MM.1S (cell line): ENCODE data around the gene C1orf185.

Experiments
- DNase-seq: peaks from one replicate; pipeline ENCODE4 v3.0.0-alpha.2; 2015
- H2AFZ ChIP-seq: fragments of 300-600 bp; sonication (generic); 2 replicates; pipeline ENCODE4 v1.6.0; 2016; ENCODE audit warnings: antibody characterized with exemption, low read length
- H3F3A ChIP-seq: fragments of 300-600 bp; sonication (generic); 2 replicates; pipeline ENCODE4 v1.6.1; 2016; ENCODE audit warnings: mild to moderate bottlenecking, antibody characterized with exemption, low read length, moderate library complexity, mixed read lengths; ENCODE audit not compliant: insufficient read depth
- H3K27ac ChIP-seq: fragments of 300-600 bp; sonication (generic); 2 replicates; pipeline ENCODE4 v1.5.1; 2016; ENCODE audit warnings: mild to moderate bottlenecking, low read length
- H3K27me3 ChIP-seq: fragments of 300-600 bp; sonication (generic); replicated peaks from 2 replicates; pipeline ENCODE4 v1.6.0; 2016; ENCODE audit warnings: low read length; ENCODE audit not compliant: insufficient read depth
- H3K36me3 ChIP-seq: fragments of 300-600 bp; sonication (generic); replicated peaks from 2 replicates; pipeline ENCODE4 v1.6.1; 2016; ENCODE audit warnings: mild to moderate bottlenecking, low read length, mixed read lengths; ENCODE audit not compliant: insufficient read depth
- H3K4me1 ChIP-seq: fragments of 300-600 bp; sonication (generic); 2 replicates; pipeline ENCODE4 v1.6.1; 2016; ENCODE audit warnings: low read length, mixed read lengths
- H3K4me2 ChIP-seq: fragments of 300-600 bp; sonication (generic); 2 replicates; pipeline ENCODE4 v1.6.0; 2016; ENCODE audit warnings: low read depth, low read length
- H3K4me3 ChIP-seq: fragments of 300-600 bp; sonication (generic); 2 replicates; pipeline ENCODE4 v1.5.1; 2016; ENCODE audit warnings: low read length, mixed read lengths
- H3K79me2 ChIP-seq: fragments of 300-600 bp; sonication (generic); 2 replicates; pipeline ENCODE4 v1.6.1; 2016; ENCODE audit warnings: mixed run types, low read length, mixed read lengths
- H3K9ac ChIP-seq: fragments of 300-600 bp; sonication (generic); 2 replicates; pipeline ENCODE4 v1.6.1; 2016; ENCODE audit warnings: low read length, mixed read lengths
- H3K9me2 ChIP-seq: fragments of 300-600 bp; sonication (generic); replicated peaks from 2 replicates; pipeline ENCODE4 v1.6.1; 2016; ENCODE audit warnings: mild to moderate bottlenecking, low read length, mixed read lengths; ENCODE audit not compliant: insufficient read depth
- H3K9me3 ChIP-seq: fragments of 300-600 bp; sonication (generic); replicated peaks from 2 replicates; pipeline ENCODE4 v1.6.1; 2016; ENCODE audit warnings: mild to moderate bottlenecking, low read length, mixed read lengths; ENCODE audit not compliant: insufficient read depth
- H4K20me1 ChIP-seq: fragments of 300-600 bp; sonication (generic); 2 replicates; pipeline ENCODE4 v1.6.1; 2016; ENCODE audit warnings: mild to moderate bottlenecking, low read length, moderate library complexity, mixed read lengths; ENCODE audit not compliant: insufficient read depth
- EZH2 ChIP-seq: fragments of 300-600 bp; sonication (generic); optimal IDR thresholded peaks from 2 replicates; pipeline ENCODE3; 2017; ENCODE audit warnings: low read depth, mild to moderate bottlenecking, antibody characterized with exemption, low read length, mixed read lengths
- EZH2phosphoT487 ChIP-seq: fragments of 300-600 bp; sonication (generic); IDR thresholded peaks from 2 replicates; pipeline ENCODE4 v1.6.1; 2018; ENCODE audit warnings: antibody characterized with exemption, low read length
- TF ChIP-seq, protein P1 (sequence below): fragments of 300-600 bp; sonication (generic); IDR thresholded peaks from 2 replicates; pipeline ENCODE4 v1.5.1; 2016; ENCODE audit warnings: antibody characterized with exemption, low read length, mixed read lengths

The C1orf185 gene

GRCh38 chr1:51147394-51147793, 45.4 kb downstream of the C1orf185 start:
- no peaks in the 10 kb centered on the region for H3F3A ChIP-seq
- H3K4me1 ChIP-seq = no peaks in the 10 kb centered on the region
- H3K27me3 ChIP-seq = no peaks in the 10 kb centered on the region
- H3K36me3 ChIP-seq = no peaks in the 10 kb centered on the region
- H3K4me3 ChIP-seq = no peak overlapping the region
- H3K79me2 ChIP-seq = no peaks in the 10 kb centered on the region
- DNase-seq = no peak
- no peak overlapping the region for H3K9ac ChIP-seq
- no peak overlapping the region for H3K4me2 ChIP-seq
- TF ChIP-seq EZH2phosphoT487 = no peak
- TF ChIP-seq, protein P1, sequence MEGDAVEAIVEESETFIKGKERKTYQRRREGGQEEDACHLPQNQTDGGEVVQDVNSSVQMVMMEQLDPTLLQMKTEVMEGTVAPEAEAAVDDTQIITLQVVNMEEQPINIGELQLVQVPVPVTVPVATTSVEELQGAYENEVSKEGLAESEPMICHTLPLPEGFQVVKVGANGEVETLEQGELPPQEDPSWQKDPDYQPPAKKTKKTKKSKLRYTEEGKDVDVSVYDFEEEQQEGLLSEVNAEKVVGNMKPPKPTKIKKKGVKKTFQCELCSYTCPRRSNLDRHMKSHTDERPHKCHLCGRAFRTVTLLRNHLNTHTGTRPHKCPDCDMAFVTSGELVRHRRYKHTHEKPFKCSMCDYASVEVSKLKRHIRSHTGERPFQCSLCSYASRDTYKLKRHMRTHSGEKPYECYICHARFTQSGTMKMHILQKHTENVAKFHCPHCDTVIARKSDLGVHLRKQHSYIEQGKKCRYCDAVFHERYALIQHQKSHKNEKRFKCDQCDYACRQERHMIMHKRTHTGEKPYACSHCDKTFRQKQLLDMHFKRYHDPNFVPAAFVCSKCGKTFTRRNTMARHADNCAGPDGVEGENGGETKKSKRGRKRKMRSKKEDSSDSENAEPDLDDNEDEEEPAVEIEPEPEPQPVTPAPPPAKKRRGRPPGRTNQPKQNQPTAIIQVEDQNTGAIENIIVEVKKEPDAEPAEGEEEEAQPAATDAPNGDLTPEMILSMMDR = no peak
- TF ChIP-seq EZH2 = no peak
- H2AFZ ChIP-seq = no peak overlapping the region
- H3K27ac ChIP-seq = no peak overlapping the region
- no peaks in the 10 kb centered on the region for H3K9me3 ChIP-seq
- H4K20me1 ChIP-seq = no peaks in the 10 kb centered on the region
- no peaks in the 10 kb centered on the region for H3K9me2 ChIP-seq

- Histone ChIP-seq H3F3A (no peaks in the 10 kb centered on the region), H3K9me3 (no peaks in the 10 kb centered on the region), H3K4me3 (no peak overlapping the region), H3K79me2 (no peaks in the 10 kb centered on the region), H3K4me2 (no peak overlapping the region), H3K27me3 (no peaks in the 10 kb centered on the region), H3K27ac (no peak overlapping the region), H3K4me1 (no peaks in the 10 kb centered on the region), H3K9ac (no peak overlapping the region), H2AFZ (no peak overlapping the region), H4K20me1 (no peaks in the 10 kb centered on the region), H3K9me2 (no peaks in the 10 kb centered on the region), H3K36me3 (no peaks in the 10 kb centered on the region)
- no peak for DNase-seq
- TF ChIP-seq EZH2 (no peak), EZH2phosphoT487 (no peak)
Observed at GRCh38 chr1:51154776-51155175, 52.7 kb downstream of the C1orf185 start.

DNA sequence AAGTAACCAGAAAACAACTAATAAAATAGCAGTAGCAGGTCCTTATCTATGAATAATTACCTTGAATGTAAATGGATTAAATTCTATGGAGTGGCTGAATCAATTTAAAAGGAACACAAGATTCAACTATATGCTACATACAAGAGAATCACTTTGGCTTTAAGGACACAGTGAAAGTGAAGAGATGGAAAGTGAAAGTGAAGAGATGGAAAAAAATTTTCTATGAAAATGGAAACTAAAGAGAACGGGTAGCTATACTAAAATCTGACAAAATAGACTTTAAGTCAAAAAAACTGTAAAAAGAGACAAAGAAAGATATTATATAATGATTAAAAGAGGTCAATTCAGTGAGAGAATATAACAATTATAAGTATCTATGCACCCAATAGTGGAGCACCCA, 54.7 kb downstream of the C1orf185 start:
- no peak for DNase-seq
- Histone ChIP-seq H3K27ac (no peak overlapping the region), H3K9me3 (no peaks in the 10 kb centered on the region), H3K4me3 (no peak overlapping the region), H2AFZ (no peak overlapping the region), H3K36me3 (no peaks in the 10 kb centered on the region), H3F3A (no peaks in the 10 kb centered on the region), H3K4me2 (no peak overlapping the region), H3K9me2 (no peaks in the 10 kb centered on the region), H3K4me1 (no peaks in the 10 kb centered on the region), H3K27me3 (no peaks in the 10 kb centered on the region), H4K20me1 (no peaks in the 10 kb centered on the region), H3K79me2 (no peaks in the 10 kb centered on the region), H3K9ac (no peak overlapping the region)
- TF ChIP-seq, protein P1 = no peak
- TF ChIP-seq EZH2phosphoT487 (no peak), EZH2 (no peak)

- Histone ChIP-seq H3K36me3 (no peaks in the 10 kb centered on the region), H4K20me1 (no peaks in the 10 kb centered on the region), H3F3A (no peaks in the 10 kb centered on the region), H3K9me2 (no peaks in the 10 kb centered on the region), H3K4me1 (no peaks in the 10 kb centered on the region), H3K9ac (no peak overlapping the region), H3K27me3 (no peaks in the 10 kb centered on the region), H3K27ac (no peak overlapping the region), H3K9me3 (no peaks in the 10 kb centered on the region), H3K79me2 (no peaks in the 10 kb centered on the region), H3K4me3 (no peak overlapping the region), H2AFZ (no peak overlapping the region), H3K4me2 (no peak overlapping the region)
- TF ChIP-seq EZH2 (no peak), EZH2phosphoT487 (no peak)
- TF ChIP-seq, protein P1 = no peak
- no peak for DNase-seq
Observed at GRCh38 chr1:51157395-51157794, 55.4 kb downstream of the C1orf185 start.
